Germinal center (tissue), 1 donor: ENCODE measurements around the gene ADSS1.

ENCODE experiments used
- DNase-seq: peaks from one replicate; pipeline ENCODE4 v3.0.0; 2012; ENCODE audit warnings: mixed read lengths, low spot score

ADSS1 gene

GRCh38 chr14:104687601-104688504 is 36.2 kb upstream of the ADSS1 start:
- DNase-seq = no peak

- DNase-seq = no peak
Observed at GRCh38 chr14:104688505-104689108, 35.4 kb upstream of the ADSS1 start.

GRCh38 chr14:104689109-104689880 is 34.7 kb upstream of the ADSS1 start, which contains the start of gene INF2:
TSS of gene INF2 (plus strand) at chr14:104689618. CDS start at chr14:104701366, 11,748 bp downstream.
- DNase-seq = peak; percentile 89

GRCh38 chr14:104689881-104690711 is 33.9 kb upstream of the ADSS1 start:
- DNase-seq = no peak

- no peak for DNase-seq
Observed at GRCh38 chr14:104690861-104691455, 33.1 kb upstream of the ADSS1 start.

GRCh38 chr14:104691546-104692260 is 32.3 kb upstream of the ADSS1 start:
- DNase-seq = no peak

- DNase-seq = no peak
Observed at GRCh38 chr14:104692261-104692938, 31.6 kb upstream of the ADSS1 start.

- no peak for DNase-seq
Observed at GRCh38 chr14:104692939-104693315, 31.1 kb upstream of the ADSS1 start.

GRCh38 chr14:104693482-104694431 is 30.3 kb upstream of the ADSS1 start:
- no peak for DNase-seq

- DNase-seq = no peak
Observed at GRCh38 chr14:104694475-104694950, 29.5 kb upstream of the ADSS1 start.

GRCh38 chr14:104694991-104695659 is 28.9 kb upstream of the ADSS1 start:
- no peak for DNase-seq

- DNase-seq = no peak
Observed at GRCh38 chr14:104695660-104696000, 28.4 kb upstream of the ADSS1 start.

- DNase-seq = no peak
Observed at GRCh38 chr14:104696671-104697316, 27.2 kb upstream of the ADSS1 start.

GRCh38 chr14:104697317-104697703 is 26.7 kb upstream of the ADSS1 start:
- no peak for DNase-seq

- DNase-seq = no peak
Observed at GRCh38 chr14:104697892-104698583, 26.0 kb upstream of the ADSS1 start.

GRCh38 chr14:104698688-104699425 is 25.2 kb upstream of the ADSS1 start:
- DNase-seq = no peak

- DNase-seq = no peak
Observed at GRCh38 chr14:104699426-104699748, 24.6 kb upstream of the ADSS1 start.
